VCaP (cell line): Measurements from ENCODE around the gene IDH3B.
"Not testable (repeated sequence)": the region's sequence is repeated elsewhere in the genome, so short reads cannot be mapped to it uniquely, and the experiment has no call there.

Experiments used
- H3K27ac ChIP-seq: fragments of 450-650 bp; 2 replicates; pipeline ENCODE4 v1.5.1; 2017
- CTCF ChIP-seq: fragments of 450-650 bp; conservative IDR thresholded peaks from 2 replicates; pipeline ENCODE4 v1.5.1; 2017; ENCODE audit warnings: mild to moderate bottlenecking, moderate library complexity

Gene IDH3B

DNA sequence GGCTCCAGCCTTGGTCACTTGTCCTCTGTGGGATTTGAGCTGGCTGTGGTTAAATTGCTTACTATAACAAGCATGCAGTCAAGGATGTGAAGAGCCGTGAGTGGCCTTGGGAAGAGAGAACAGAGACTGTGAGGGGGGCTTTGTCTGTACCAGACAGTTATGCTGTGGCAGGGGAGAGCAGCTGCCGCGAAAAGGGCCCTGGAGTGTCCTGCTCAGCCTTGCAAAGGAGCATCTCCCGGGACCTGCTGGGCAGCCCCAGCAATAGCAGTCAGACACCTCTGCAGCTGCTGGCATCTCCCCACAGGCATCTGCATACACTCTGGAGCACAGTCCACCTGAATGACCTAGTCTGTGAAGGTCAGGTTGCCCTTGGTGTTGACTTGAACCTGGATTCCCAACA is 34.9 kb upstream of the IDH3B start:
- H3K27ac ChIP-seq: no peak overlapping the region
- TF ChIP-seq CTCF: no peak

GRCh38 chr20:2698186-2698817 is 34.3 kb upstream of the IDH3B start:
- no peak for TF ChIP-seq CTCF

GRCh38 chr20:2697768-2698167 is 33.8 kb upstream of the IDH3B start:
- no peak for TF ChIP-seq CTCF

More at GRCh38 chr20:2698186-2698817, 34.3 kb upstream of the IDH3B start:
- H3K27ac ChIP-seq: peak overlapping the region; percentile 44; the same call in 1 of the 2 replicates

DNA sequence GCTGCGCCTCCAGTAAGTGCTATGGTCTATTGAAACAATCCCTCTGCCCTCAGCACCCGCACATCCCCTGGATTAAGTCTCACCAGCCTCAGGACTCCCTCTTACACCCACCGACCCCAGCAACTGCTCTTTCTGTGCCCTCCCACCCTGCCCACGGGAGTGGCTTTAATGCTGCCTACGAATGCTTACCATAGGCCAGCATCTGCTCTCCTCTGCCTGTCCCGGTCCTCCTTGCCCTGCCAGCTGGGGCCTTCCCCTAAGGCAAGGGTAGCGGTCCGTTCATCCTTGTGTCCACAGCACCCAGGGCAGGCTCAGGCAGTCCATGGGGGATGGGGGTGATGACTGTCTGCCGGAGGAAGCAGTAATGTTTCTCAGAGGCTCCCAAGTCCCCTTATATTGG is 32.6 kb upstream of the IDH3B start:
- no peak overlapping the region for H3K27ac ChIP-seq
- TF ChIP-seq CTCF: no peak

More at GRCh38 chr20:2697768-2698167, 33.8 kb upstream of the IDH3B start:
- H3K27ac ChIP-seq: peak overlapping the region; percentile 44; the same call in 1 of the 2 replicates

DNA sequence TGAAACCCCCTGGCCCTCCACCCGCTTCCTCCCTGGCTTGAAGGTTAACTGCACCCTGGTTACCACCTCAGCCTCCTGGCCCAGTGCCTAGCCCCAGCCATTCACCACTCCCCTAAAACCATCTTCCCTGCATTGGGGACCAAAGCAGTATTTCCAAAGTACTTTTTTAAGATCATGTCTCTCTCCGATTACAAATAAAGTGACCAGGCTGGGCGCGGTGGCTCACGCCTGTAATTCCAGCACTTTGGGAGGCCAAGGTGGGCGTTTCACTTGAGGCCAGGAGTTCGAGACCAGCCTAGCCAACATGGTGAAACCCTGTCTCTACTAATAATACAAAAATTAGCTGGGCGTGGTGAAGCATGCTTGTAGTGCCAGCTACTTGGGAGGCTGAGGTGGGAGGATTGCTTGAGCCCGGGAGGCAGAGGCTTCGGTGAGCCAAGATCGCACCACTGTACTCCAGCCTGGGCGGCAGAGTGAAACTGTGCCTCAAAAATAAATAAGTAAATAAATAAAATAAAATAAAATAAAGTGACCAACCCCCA is 32.0 kb upstream of the IDH3B start:
- H3K27ac ChIP-seq: not testable (repeated sequence)

DNA sequence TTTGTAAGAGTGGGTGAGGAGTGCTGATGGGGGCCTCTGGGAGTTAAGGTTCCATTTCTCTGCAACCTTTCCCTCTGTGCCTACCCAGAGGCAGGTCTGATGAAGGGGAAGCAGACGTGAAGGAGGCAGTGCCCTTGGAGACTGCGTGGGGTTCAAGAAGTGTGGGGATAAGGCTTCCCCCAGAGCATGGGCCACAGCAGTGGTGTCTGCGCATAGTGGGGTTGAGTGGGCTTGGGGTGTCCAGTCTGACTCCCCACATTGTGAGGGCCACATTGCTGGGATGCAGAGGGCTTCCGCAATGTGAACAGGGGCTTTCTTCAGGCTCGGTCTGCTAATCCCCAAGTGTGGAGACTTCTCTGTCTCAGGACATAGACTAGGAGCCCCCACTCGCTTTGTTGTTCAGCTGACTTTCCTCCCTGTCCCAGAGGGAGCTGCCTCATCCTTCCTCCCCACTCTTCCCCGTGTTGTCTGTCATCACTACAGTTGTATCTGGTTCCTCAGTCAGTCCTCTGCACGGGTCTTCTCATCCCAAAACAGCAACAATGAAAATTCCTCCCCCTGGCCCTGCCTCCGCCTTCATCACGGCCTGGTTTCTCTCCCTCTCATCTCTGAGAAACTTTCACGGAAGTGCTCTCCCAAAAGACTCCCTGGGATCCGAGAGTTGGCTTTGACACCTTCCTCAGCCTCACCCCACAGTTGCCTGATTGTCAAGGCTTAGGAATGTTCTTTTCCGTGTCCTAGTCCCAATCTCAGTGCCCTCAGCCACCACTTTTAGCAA is 31.4 kb upstream of the IDH3B start:
- TF ChIP-seq CTCF: no peak
- H3K27ac ChIP-seq: no peak overlapping the region

DNA sequence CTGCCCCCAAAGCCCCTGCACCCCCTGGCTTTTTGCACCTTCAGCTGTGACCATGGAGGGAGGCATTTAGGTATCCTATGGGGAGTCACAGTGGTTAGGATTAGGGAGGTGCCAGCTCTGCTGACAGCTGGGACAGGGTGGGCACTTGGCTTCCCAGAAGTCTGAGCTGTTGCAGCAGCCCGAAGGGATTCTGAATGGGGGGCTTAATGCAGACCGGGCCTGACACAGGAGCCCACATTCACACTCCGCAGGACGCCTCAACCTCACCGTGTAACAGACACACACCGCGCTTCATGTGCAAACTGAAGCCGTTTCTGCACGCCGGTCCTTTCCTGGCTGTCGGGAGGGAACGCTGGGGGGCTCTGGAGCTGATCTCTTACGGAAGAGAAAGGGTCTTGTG is 30.5 kb upstream of the IDH3B start:
- H3K27ac ChIP-seq: no peak overlapping the region
- no peak for TF ChIP-seq CTCF
